PFSK-1 (cell line): ENCODE data around the gene DYNLT5.

Experiments
- FOXP2 ChIP-seq: optimal IDR thresholded peaks from 2 replicates; pipeline ENCODE3; 2011; ENCODE audit warnings: borderline replicate concordance, control low read depth, inconsistent platforms; ENCODE audit not compliant: insufficient read depth; ENCODE audit errors: extremely low read length, extremely low read depth
- POLR2AphosphoS5 ChIP-seq: IDR thresholded peaks from 2 replicates; pipeline ENCODE4 v1.6.1; 2012; ENCODE audit warnings: low read depth, mild to moderate bottlenecking, control low read depth, low read length, moderate library complexity
- SIN3A ChIP-seq: IDR thresholded peaks from 2 replicates; pipeline ENCODE4 v1.6.1; 2012; ENCODE audit warnings: mild to moderate bottlenecking, low read length, moderate library complexity, borderline replicate concordance; ENCODE audit not compliant: insufficient read depth
- TAF1 ChIP-seq: IDR thresholded peaks from 2 replicates; pipeline ENCODE4 v1.6.1; 2012; ENCODE audit warnings: low read length, control low read depth, borderline replicate concordance; ENCODE audit not compliant: insufficient read depth
- TF ChIP-seq, protein P1 (sequence below), 2 experiments: IDR thresholded peaks; 2 replicates each; pipeline versions ENCODE4 v1.6.1 to v1.8.0; 2011 to 2012; ENCODE audit warnings: low read depth in 2 of 2, low read length in 2 of 2, control low read depth in 1 of 2, inconsistent platforms in 1 of 2, mild to moderate bottlenecking in 1 of 2, moderate library complexity in 1 of 2; ENCODE audit not compliant: insufficient read depth in 1 of 2

The DYNLT5 gene

DNA sequence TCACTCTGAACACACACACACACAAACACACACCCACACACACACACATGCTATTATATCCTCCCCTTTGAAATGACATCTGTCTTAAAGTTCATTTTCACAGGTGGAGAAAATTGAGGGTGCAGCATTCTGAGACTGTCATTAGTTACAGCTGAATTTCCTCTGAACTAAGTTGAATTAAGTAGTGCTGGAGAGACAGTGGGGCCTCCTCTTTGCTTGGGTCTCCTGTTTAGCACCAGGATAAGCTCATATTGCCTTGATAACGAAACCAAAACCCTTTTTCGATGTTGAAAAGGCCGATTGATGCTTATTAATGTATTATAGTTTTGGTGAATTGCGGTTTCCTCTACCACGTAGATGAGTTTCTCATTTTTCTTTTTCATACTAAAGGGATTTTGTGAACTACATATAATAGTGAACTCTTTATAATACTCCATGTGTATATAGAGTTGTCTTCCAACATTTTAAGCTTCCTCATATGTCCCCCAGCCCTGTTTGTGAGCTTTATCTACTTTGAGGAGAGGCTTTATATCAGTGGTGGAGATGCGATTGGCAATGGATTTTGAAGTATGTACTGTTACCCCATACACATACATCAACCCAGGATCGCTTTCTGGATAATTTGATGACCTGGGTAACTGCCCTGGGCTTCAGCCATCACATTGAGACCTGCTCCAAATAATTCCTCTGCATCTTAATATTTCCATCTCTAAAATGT, 17.4 kb downstream of the DYNLT5 start:
- TF ChIP-seq TAF1 (no peak), POLR2AphosphoS5 (no peak), SIN3A (no peak), FOXP2 (no peak)
- TF ChIP-seq, protein P1, sequence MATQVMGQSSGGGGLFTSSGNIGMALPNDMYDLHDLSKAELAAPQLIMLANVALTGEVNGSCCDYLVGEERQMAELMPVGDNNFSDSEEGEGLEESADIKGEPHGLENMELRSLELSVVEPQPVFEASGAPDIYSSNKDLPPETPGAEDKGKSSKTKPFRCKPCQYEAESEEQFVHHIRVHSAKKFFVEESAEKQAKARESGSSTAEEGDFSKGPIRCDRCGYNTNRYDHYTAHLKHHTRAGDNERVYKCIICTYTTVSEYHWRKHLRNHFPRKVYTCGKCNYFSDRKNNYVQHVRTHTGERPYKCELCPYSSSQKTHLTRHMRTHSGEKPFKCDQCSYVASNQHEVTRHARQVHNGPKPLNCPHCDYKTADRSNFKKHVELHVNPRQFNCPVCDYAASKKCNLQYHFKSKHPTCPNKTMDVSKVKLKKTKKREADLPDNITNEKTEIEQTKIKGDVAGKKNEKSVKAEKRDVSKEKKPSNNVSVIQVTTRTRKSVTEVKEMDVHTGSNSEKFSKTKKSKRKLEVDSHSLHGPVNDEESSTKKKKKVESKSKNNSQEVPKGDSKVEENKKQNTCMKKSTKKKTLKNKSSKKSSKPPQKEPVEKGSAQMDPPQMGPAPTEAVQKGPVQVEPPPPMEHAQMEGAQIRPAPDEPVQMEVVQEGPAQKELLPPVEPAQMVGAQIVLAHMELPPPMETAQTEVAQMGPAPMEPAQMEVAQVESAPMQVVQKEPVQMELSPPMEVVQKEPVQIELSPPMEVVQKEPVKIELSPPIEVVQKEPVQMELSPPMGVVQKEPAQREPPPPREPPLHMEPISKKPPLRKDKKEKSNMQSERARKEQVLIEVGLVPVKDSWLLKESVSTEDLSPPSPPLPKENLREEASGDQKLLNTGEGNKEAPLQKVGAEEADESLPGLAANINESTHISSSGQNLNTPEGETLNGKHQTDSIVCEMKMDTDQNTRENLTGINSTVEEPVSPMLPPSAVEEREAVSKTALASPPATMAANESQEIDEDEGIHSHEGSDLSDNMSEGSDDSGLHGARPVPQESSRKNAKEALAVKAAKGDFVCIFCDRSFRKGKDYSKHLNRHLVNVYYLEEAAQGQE (IDR thresholded peaks at IDR 0.05; ENCODE audit: insufficient read depth in 1 of 2, low read depth in 2 of 2, low read length in 2 of 2): no peak

DNA sequence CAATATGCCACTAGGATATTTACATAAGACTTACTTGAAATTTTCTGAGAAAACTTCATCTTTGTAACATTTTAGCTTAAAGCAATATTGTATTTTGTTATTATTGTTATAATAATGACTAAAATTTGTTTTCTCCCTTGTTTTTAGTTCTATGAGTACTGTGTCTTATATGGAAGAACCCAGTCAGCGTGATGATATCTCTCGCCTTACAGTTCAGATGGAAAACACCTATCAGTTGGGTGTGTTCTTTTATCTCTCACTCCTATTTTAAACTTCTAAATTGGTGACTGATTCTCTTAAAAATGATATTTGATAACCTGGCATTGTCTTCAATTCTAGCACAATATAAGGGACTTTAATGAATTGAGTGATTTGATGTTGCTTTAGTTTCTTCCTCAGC, 18.0 kb downstream of the DYNLT5 start:
- TF ChIP-seq POLR2AphosphoS5 (no peak), TAF1 (no peak), SIN3A (no peak), FOXP2 (no peak)
- TF ChIP-seq, protein P1 (IDR thresholded peaks at IDR 0.05; ENCODE audit: insufficient read depth in 1 of 2, low read depth in 2 of 2, low read length in 2 of 2): no peak

DNA sequence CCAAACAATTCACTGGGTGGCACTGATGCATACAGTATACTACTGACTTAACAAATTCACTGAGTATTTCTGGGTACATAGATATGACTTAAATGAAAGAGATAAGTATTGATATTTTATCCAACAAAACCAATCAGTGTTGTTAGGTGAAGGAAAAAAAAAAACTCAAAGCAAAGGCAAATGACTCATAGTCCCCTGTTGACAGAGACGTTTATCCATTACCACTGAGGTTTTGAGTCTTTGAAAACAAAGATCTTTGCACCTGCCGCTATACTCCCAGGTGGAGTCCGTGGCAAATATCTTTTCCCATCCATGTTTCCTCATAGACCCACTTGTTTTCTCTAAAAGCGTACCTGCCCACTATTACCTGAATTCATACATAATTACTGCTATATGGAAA, 18.4 kb downstream of the DYNLT5 start:
- TF ChIP-seq SIN3A (no peak), FOXP2 (no peak), TAF1 (no peak)

DNA sequence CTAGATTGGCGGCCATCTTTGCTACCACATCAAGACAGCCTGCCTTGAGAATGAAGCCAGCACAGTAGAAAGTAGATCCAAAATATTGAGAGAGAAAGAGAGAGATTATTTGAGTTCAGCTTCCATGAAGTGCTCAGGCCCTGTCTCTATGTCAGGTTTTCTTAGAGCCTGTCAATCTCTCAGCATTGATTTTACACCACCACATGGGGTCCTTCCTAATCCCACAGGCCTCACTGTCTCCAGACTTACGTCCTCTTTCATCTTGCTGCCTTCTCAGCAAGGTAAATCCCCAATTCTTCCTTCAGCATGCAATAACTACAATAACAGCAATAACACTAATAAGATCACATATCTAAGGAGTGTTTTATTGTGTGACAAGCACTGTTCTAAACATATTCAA, 21.0 kb downstream of the DYNLT5 start:
- TF ChIP-seq POLR2AphosphoS5 (no peak), TAF1 (no peak), SIN3A (no peak), FOXP2 (no peak)
- TF ChIP-seq, protein P1 (IDR thresholded peaks at IDR 0.05; ENCODE audit: insufficient read depth in 1 of 2, low read depth in 2 of 2, low read length in 2 of 2): no peak

DNA sequence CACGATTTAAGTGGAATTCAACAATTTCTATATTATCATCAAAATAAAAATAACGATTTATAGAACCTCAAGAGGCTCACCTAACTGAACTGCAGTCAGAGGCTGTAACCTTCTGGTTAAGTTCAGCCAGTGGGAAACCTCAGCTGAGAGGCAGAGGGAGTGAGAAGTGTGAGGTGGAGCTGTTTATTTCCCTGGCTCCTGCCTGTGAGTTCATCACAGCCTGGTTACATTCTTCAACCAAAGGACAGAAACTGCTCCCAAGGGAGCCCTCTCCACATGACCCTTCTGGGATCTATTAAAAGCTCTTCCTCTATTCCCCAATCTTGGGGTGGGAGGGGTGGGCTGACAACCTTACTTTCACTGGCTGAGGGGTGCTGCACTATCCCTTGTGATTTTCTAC, 22.2 kb downstream of the DYNLT5 start:
- no peak for TF ChIP-seq POLR2AphosphoS5
- TF ChIP-seq, protein P1 (IDR thresholded peaks at IDR 0.05; ENCODE audit: insufficient read depth in 1 of 2, low read depth in 2 of 2, low read length in 2 of 2): no peak
- TF ChIP-seq FOXP2: no peak
- no peak for TF ChIP-seq SIN3A
- TF ChIP-seq TAF1: no peak
